Right atrium auricular region (tissue), 2 donors: ENCODE results near the gene REPIN1. TPM values are rescaled to one million over a fixed set of nuclear protein-coding genes. Genes with fewer than 3 reads are reported as not detected.

Experiments
- DNase-seq: peaks from one replicate; pipeline ENCODE4 v3.0.0-alpha.2; 2019; ENCODE audit warnings: low spot score
- H3K27ac ChIP-seq, 2 donors: fragments of 200-600 bp; sonication (generic); 1 replicate in 1 of 2; 2 replicates in 1 of 2; pipeline ENCODE4 v1.5.1; 2016 to 2019
- H3K27me3 ChIP-seq, 2 donors: fragments of 200-600 bp; sonication (generic); one replicate each; pipeline versions ENCODE4 v1.5.1 to v1.6.0; 2017 to 2019
- H3K36me3 ChIP-seq: fragments of 200-600 bp; sonication (generic); one replicate; pipeline ENCODE4 v1.5.1; 2016
- H3K4me1 ChIP-seq, 2 donors: fragments of 200-600 bp; sonication (generic); one replicate each; pipeline versions ENCODE4 v1.5.1 to v1.6.0; 2017 to 2019
- H3K4me3 ChIP-seq, 2 donors: fragments of 200-600 bp; sonication (generic); 1 replicate in 1 of 2; 2 replicates in 1 of 2; pipeline ENCODE4 v1.5.1; 2017 to 2019; ENCODE audit warnings: mild to moderate bottlenecking in 1 of 2, moderate library complexity in 1 of 2
- H3K9me3 ChIP-seq, 2 donors: fragments of 200-600 bp; sonication (generic); one replicate each; pipeline ENCODE4 v1.5.1; 2019
- CTCF ChIP-seq, 2 donors: fragments of 200-600 bp; sonication (generic); IDR thresholded peaks; one replicate each; pipeline ENCODE4 v1.5.1; 2019; ENCODE audit warnings: antibody characterized with exemption in 2 of 2
- total RNA-seq, 2 donors: library from RNA; depleted of rRNA; stranded (reverse); fragments of >200 nt; gene quantifications; one replicate each; pipeline ENCODE4 v1.1.0, GENCODE V29; 2016

REPIN1 gene
- total RNA-seq, 2 donors from 2014 or later: 100.0 to 110 TPM

GRCh38 chr7:150396851-150397260, 28.2 kb downstream of the REPIN1 start:
- Histone ChIP-seq H3K4me3 (no peak overlapping the region), H3K36me3 (peaks cover 10% of the 10 kb centered on the region), H3K27me3 (no peaks in the 10 kb centered on the region), H3K4me1 (peaks cover 0 to 14% of the 10 kb centered on the region in 2 donors), H3K27ac (no peak overlapping the region), H3K9me3 (no peaks in the 10 kb centered on the region)
- DNase-seq: no peak
- no peak for TF ChIP-seq CTCF (IDR thresholded peaks at IDR 0.05)

GRCh38 chr7:150397346-150398107, 28.9 kb downstream of the REPIN1 start:
- TF ChIP-seq CTCF (IDR thresholded peaks at IDR 0.05): no peak
- H3K4me1 ChIP-seq: peaks cover 0 to 14% of the 10 kb centered on the region in 2 donors
- no peak for DNase-seq
- no peaks in the 10 kb centered on the region for H3K9me3 ChIP-seq
- no peaks in the 10 kb centered on the region for H3K27me3 ChIP-seq
- no peak overlapping the region for H3K4me3 ChIP-seq
- no peak overlapping the region for H3K27ac ChIP-seq
- peaks cover 10% of the 10 kb centered on the region for H3K36me3 ChIP-seq

- Histone ChIP-seq H3K27me3 (no peaks in the 10 kb centered on the region), H3K36me3 (peaks cover 10% of the 10 kb centered on the region), H3K4me1 (peaks cover 0 to 14% of the 10 kb centered on the region in 2 donors), H3K27ac (no peak overlapping the region), H3K4me3 (no peak overlapping the region), H3K9me3 (no peaks in the 10 kb centered on the region)
- TF ChIP-seq CTCF (IDR thresholded peaks at IDR 0.05): no peak
- no peak for DNase-seq
These were observed 29.7 kb downstream of the REPIN1 start for GRCh38 chr7:150398108-150398964.

GRCh38 chr7:150398965-150399320, 30.3 kb downstream of the REPIN1 start:
- no peak for TF ChIP-seq CTCF (IDR thresholded peaks at IDR 0.05)
- Histone ChIP-seq H3K9me3 (no peaks in the 10 kb centered on the region), H3K4me3 (no peak overlapping the region), H3K27me3 (no peaks in the 10 kb centered on the region), H3K36me3 (peaks cover 10% of the 10 kb centered on the region), H3K4me1 (peaks cover 0 to 18% of the 10 kb centered on the region in 2 donors), H3K27ac (no peak overlapping the region)
- DNase-seq: no peak

GRCh38 chr7:150399421-150400007, 30.9 kb downstream of the REPIN1 start:
- Histone ChIP-seq H3K36me3 (peaks cover 10% of the 10 kb centered on the region), H3K27me3 (no peaks in the 10 kb centered on the region), H3K9me3 (no peaks in the 10 kb centered on the region), H3K27ac (no peak overlapping the region), H3K4me3 (no peak overlapping the region), H3K4me1 (peaks cover 0 to 24% of the 10 kb centered on the region in 2 donors)
- no peak for DNase-seq
- TF ChIP-seq CTCF (IDR thresholded peaks at IDR 0.05): no peak
